Pancreas (tissue), 10 donors: ENCODE results near the gene PCNX1. TPM values are rescaled to one million over a fixed set of nuclear protein-coding genes. Genes with fewer than 3 reads are reported as not detected.

ENCODE experiments used
- ATAC-seq, 4 donors: fragments of 200-7000 bp; cut with Tn5 transposase; one replicate each; pipeline versions ENCODE4 v1.8.0 to v1.9.1; 2020; ENCODE audit warnings: mild to moderate bottlenecking in 4 of 4, moderate library complexity in 4 of 4
- DNase-seq, 6 donors: peaks; one replicate each; pipeline ENCODE4 v3.0.0-alpha.2; 2020
- FAIRE-seq: peaks from 2 replicates; lab custom pipeline; 2012; peaks lifted over from hg19 to GRCh38; lab: Jason Lieb, UNC
- H3K27ac ChIP-seq, 4 donors: fragments of 200-600 bp; sonication (generic); 1 replicate in 3 of 4; 2 replicates in 1 of 4; pipeline versions ENCODE4 v1.5.0 to v1.8.0; 2020
- H3K27me3 ChIP-seq, 4 donors: fragments of 200-600 bp; one replicate each; pipeline ENCODE4 v1.8.0; 2021
- H3K36me3 ChIP-seq, 3 donors: fragments of 200-600 bp; sonication (generic) in 1 of 3; one replicate each; pipeline versions ENCODE4 v1.5.0 to v1.8.0; 2020 to 2021
- H3K4me1 ChIP-seq, 3 donors: fragments of 200-600 bp; one replicate each; pipeline ENCODE4 v1.8.0; 2021
- H3K4me3 ChIP-seq, 4 donors: fragments of 200-600 bp; sonication (generic) in 2 of 4; one replicate each; pipeline versions ENCODE4 v1.5.0 to v1.8.0; 2020 to 2021
- H3K9me3 ChIP-seq, 4 donors: fragments of 200-600 bp; one replicate each; pipeline ENCODE4 v1.8.0; 2021
- CTCF ChIP-seq, 4 donors: fragments of 200-600 bp; sonication (generic) in 3 of 4; IDR thresholded peaks; one replicate each; pipeline versions ENCODE4 v1.5.0 to v1.8.0; 2021; ENCODE audit warnings: antibody characterized with exemption in 4 of 4
- WGBS, 2 donors: extraction: QIAGEN DNeasy Blood & Tissue Kit; methylation state at CpG; one replicate each; pipeline ENCODE4 v1.1.7; 2013; 5-methylcytosine and 5-hydroxymethylcytosine counted together
- intact Hi-C, 3 donors: fragments of 100-400 bp; cut with DNase I; formaldehyde crosslinking; loops; one replicate each; pipeline versions ENCODE4 v1.11.1 to v1.14.2; 2022
- polyA plus RNA-seq, 2 donors: library from polyadenylated mRNA; stranded (reverse); fragments of 200-250 nt; gene quantifications; one replicate each; pipeline ENCODE4 v1.2.3, GENCODE V29; 2013
- total RNA-seq, 6 donors: library from RNA; stranded (reverse); fragmentation: NEBNext Ultra II Directional in 4 of 6; extraction: Animal tissue kit (Norgen Biotek cat#: 25700) in 4 of 6; gene quantifications; one replicate each; pipeline versions ENCODE4 v1.2.1 to v1.2.4, GENCODE V29; 2021 to 2023
- donor health status: healthy with polysubstance abuse.
- donor health status: DM: no; HTN: no; CAD: no; lungs with moderate emphysema.
- donor health status: DM: no; HTN: no; CAD: no.
- donor health status: control.
- donor health status: control.
- donor health status: Bipolar disorder and iron deficiency.
- donor health status: DM: yes; HTN: yes; CAD: no.
- donor health status: DM: no; HTN: no; CAD: no.
- donor health status: DM: no; HTN: no; CAD: no.
- donor health status: DM: yes; HTN: yes; CAD: no.

Gene PCNX1
- total and polyA plus RNA-seq, 8 donors, result 5.0 to 28.7 (median 14.7) TPM

- intact Hi-C loops, result no loop called here
- Histone ChIP-seq H3K4me3 (no peak overlapping the region), H3K4me1 (no peaks in the 10 kb centered on the region), H3K27ac (no peak overlapping the region), H3K27me3 (no peaks in the 10 kb centered on the region), H3K36me3 (no peaks in the 10 kb centered on the region), H3K9me3 (no peaks in the 10 kb centered on the region)
- ATAC-seq (no peak), DNase-seq (no peak), FAIRE-seq (no peak)
- TF ChIP-seq CTCF (IDR thresholded peaks at IDR 0.05), result no peak
- 76 to 85% methylated on average over 5 of the region's 5 CpGs for whole genome bisulfite sequencing, 2 donors
These were observed 13.4 kb upstream of the PCNX1 start for GRCh38 chr14:70893858-70894291.

- Histone ChIP-seq H3K4me3 (no peak overlapping the region), H3K27ac (no peak overlapping the region), H3K27me3 (no peaks in the 10 kb centered on the region), H3K4me1 (no peaks in the 10 kb centered on the region), H3K36me3 (no peaks in the 10 kb centered on the region), H3K9me3 (no peaks in the 10 kb centered on the region)
- ATAC-seq (no peak), DNase-seq (no peak), FAIRE-seq (no peak)
- WGBS, 2 donors, result 56 to 66% methylated on average over 2 of the region's 2 CpGs
- no peak for TF ChIP-seq CTCF (IDR thresholded peaks at IDR 0.05)
- intact Hi-C loops, result no loop called here
These were observed 12.4 kb upstream of the PCNX1 start for GRCh38 chr14:70894868-70895267.

- TF ChIP-seq CTCF (IDR thresholded peaks at IDR 0.05), result no peak
- no peak overlapping the region for H3K4me3 ChIP-seq
- FAIRE-seq, result no peak
- 59 to 73% methylated on average over 1 of the region's 1 CpG for WGBS, 2 donors
- ATAC-seq, result no peak
- H3K9me3 ChIP-seq, result no peaks in the 10 kb centered on the region
- no peaks in the 10 kb centered on the region for H3K27me3 ChIP-seq
- H3K36me3 ChIP-seq, result no peaks in the 10 kb centered on the region
- no peak for DNase-seq
- no peak overlapping the region for H3K27ac ChIP-seq
- H3K4me1 ChIP-seq, result no peaks in the 10 kb centered on the region
- intact Hi-C loops, result no loop called here
These were observed 10.9 kb upstream of the PCNX1 start for GRCh38 chr14:70896317-70896716.

GRCh38 chr14:70896981-70897380 is 10.3 kb upstream of the PCNX1 start:
- no peaks in the 10 kb centered on the region for H3K4me1 ChIP-seq
- DNase-seq, result no peak
- no peaks in the 10 kb centered on the region for H3K27me3 ChIP-seq
- no peak for TF ChIP-seq CTCF (IDR thresholded peaks at IDR 0.05)
- intact Hi-C loops, result no loop called here
- WGBS, 2 donors, result 96 to 100% methylated on average over 3 of the region's 3 CpGs
- ATAC-seq, result no peak
- H3K27ac ChIP-seq, result no peak overlapping the region
- FAIRE-seq, result no peak
- H3K36me3 ChIP-seq, result no peaks in the 10 kb centered on the region
- H3K4me3 ChIP-seq, result no peak overlapping the region
- no peaks in the 10 kb centered on the region for H3K9me3 ChIP-seq

GRCh38 chr14:70897464-70897863 is 9.8 kb upstream of the PCNX1 start:
- DNase-seq (no peak), ATAC-seq (peak in 1 of 4 donors; percentile 16), FAIRE-seq (no peak)
- no peaks in the 10 kb centered on the region for H3K36me3 ChIP-seq
- H3K4me3 ChIP-seq, result no peak overlapping the region
- WGBS, 2 donors, result 61 to 62% methylated on average over 2 of the region's 2 CpGs
- no peak overlapping the region for H3K27ac ChIP-seq
- no peaks in the 10 kb centered on the region for H3K27me3 ChIP-seq
- no peak for TF ChIP-seq CTCF (IDR thresholded peaks at IDR 0.05)
- intact Hi-C loops, result no loop called here
- no peaks in the 10 kb centered on the region for H3K4me1 ChIP-seq
- no peaks in the 10 kb centered on the region for H3K9me3 ChIP-seq
